ES-I3 (cell line): Measurements from ENCODE around the gene ACSF3.
"Not testable (repeated sequence)": the region's sequence is repeated elsewhere in the genome, so short reads cannot be mapped to it uniquely, and the experiment has no call there.

ENCODE experiments used
- H3K36me3 ChIP-seq: 2 replicates; pipeline ENCODE4 v1.6.1; 2013; ENCODE audit warnings: mild to moderate bottlenecking, low read length, control low read depth, moderate library complexity; ENCODE audit not compliant: insufficient read depth
- H3K4me1 ChIP-seq: 2 replicates; pipeline ENCODE4 v1.6.1; 2013; ENCODE audit warnings: mild to moderate bottlenecking, control low read depth, low read length; ENCODE audit not compliant: insufficient read depth
- H3K9ac ChIP-seq: 2 replicates; pipeline ENCODE4 v1.6.1; 2013; ENCODE audit warnings: low read depth, mild to moderate bottlenecking, low read length, moderate library complexity
- H3K9me3 ChIP-seq: 2 replicates; pipeline ENCODE4 v1.6.1; 2013; ENCODE audit warnings: mild to moderate bottlenecking, low read length, moderate library complexity; ENCODE audit not compliant: control insufficient read depth, insufficient read depth

Gene ACSF3

DNA sequence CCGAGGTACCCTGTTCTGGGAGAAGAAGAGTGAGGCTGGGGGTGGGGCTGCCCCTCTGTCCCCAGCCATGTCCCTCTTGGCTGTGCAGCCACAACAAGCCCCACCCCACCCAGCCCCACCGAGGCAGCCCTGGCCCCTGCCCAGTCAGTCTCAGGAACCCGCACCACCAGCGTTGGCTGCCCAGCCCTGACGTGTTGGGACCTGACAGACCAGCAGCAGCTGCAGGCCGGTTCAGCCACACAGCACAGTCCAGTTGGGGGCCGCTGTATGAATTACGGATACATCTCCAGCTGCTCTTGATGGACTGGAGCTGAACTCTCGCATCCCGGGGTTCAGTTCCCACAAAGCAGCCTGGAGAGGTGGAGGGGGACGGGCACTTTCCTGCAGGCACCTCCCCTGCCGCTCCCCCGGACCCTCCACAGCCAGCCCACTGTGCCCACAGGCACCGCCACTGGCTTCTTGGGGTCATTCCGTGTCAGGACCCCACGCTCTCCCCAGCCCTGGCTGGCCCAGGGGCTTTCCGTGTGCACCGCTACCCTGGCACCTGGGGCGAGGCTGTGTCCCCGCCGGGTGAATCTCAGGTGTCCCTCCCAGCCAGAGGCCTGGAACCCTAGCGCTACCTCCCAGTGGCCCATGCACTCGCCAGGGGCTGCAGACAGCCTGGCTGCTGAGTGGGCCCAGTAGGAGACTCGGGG is 84.9 kb downstream of the ACSF3 start:
- Histone ChIP-seq H3K36me3 (no peaks in the 10 kb centered on the region), H3K4me1 (peaks cover 4% of the 10 kb centered on the region; the same call in 1 of the 2 replicates), H3K9me3 (no peaks in the 10 kb centered on the region), H3K9ac (no peak overlapping the region)

DNA sequence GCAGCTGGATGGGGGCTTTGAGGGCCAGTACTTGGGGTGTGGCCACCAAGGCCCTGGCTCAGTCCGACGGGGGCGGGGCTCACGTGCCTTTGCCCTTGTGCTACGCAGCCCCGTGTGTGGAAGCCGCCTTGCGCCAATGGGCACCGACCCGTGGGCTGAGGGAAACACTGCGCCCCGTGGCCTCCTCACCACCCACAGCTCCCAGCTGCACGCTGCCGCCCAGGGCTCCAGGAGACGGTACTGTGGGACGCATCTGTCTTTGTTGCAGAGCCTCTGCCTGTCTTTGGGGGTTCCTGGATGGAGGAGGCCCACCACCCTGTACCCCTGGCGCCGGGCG is 85.5 kb downstream of the ACSF3 start:
- H3K9ac ChIP-seq: no peak overlapping the region
- no peaks in the 10 kb centered on the region for H3K36me3 ChIP-seq
- no peaks in the 10 kb centered on the region for H3K4me1 ChIP-seq
- H3K9me3 ChIP-seq: no peaks in the 10 kb centered on the region

DNA sequence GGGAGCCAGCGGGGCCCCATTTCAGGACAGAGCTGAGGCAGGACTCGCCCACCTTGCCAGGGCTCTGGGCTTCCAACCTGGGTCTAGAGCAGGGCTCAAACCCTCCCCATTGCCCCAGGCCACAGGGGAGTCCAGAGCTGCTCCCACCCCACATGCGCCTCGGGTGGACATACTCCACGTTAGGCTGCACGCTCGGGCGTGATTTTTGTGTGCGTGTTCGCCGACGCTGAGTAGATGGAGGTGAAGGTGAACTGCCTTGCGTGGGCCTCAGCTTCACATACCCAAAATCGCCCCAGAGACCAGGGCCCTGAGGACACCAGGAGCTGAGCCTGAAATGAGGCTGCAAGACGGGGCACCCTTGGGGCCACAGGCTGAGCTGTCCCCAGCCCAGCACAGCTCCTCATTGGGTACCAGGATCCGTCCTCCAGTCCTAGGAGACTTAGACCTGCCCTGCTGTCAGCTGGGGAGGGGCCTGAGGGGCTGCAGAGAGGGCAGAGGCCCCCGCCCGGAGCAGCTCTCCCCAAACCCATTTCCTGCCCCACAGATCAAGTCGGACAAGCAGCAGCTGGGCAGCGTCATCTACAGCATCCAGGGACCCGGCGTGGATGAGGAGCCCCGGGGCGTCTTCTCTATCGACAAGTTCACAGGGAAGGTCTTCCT is 86.1 kb downstream of the ACSF3 start:
- Histone ChIP-seq H3K4me1 (no peaks in the 10 kb centered on the region), H3K9ac (no peak overlapping the region)

DNA sequence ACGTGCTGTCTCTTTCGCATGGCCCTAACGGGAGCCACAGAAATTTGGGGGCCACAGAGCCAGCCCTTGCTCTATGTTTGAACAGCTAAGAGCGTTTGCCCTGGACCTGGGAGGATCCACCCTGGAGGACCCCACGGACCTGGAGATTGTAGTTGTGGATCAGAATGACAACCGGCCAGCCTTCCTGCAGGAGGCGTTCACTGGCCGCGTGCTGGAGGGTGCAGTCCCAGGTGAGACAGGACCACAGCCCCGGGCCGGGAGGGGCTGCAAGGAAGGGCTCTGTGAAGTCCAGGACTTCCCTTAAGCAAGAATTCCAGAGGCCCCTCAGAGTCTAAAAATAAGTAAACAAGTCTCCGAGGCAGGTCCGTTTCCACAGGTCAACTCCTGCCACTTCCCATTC is 89.8 kb downstream of the ACSF3 start:
- H3K4me1 ChIP-seq: no peaks in the 10 kb centered on the region
- no peaks in the 10 kb centered on the region for H3K36me3 ChIP-seq
- H3K9me3 ChIP-seq: no peaks in the 10 kb centered on the region
- no peak overlapping the region for H3K9ac ChIP-seq

More for the DNA sequence above, 86.1 kb downstream of the ACSF3 start:
- no peaks in the 10 kb centered on the region for H3K9me3 ChIP-seq
- H3K36me3 ChIP-seq: no peaks in the 10 kb centered on the region

DNA sequence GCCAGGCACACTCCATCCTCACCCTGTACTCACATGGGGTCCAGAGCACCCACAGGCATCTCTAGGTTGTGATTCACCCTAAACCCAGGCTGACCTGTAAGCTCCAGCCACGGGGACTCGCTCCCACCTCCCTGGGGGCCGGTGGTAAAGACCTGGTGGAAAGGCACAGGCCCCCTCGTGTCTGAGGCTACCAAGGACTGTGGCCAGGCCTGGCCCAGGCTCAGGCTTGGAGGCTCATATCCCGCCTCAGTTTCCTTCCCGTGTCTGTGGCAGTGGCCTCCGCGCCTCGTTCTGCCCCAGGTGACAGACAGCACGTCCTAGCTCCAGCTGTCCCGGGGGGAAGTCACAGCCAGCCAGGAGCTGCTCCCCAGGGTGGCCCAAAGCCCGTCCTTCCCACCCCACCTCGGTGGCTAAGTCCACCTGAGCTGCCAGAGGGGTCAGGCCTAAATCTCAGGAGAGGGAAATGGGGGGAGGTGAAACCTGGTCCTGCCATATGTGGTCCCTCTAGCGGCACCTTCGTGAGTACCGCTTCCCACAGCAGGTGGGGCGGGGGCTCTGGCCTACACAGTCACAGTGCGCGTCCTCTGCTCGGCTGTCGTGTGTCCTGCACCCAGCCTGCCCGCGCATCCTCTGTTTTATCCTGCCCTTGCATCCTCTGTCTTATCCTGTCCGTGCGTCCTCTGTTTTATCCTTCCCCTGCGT is 90.5 kb downstream of the ACSF3 start:
- Histone ChIP-seq H3K4me1 (no peaks in the 10 kb centered on the region), H3K9ac (no peak overlapping the region), H3K36me3 (no peaks in the 10 kb centered on the region), H3K9me3 (no peaks in the 10 kb centered on the region)

DNA sequence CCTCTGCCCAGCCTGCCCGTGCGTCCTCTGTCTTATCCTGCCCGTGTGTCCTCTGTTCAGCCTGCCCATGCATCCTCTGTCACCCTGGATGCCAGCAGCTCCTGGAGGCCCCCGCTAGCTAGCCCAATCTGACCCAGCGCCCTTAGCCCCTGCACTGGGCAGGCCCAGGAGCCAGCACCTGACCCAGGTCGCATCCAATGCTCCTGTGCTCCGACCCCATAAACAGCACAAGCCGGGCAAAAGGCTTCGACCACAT is 91.0 kb downstream of the ACSF3 start:
- H3K36me3 ChIP-seq: no peaks in the 10 kb centered on the region
- H3K9ac ChIP-seq: no peak overlapping the region
- H3K4me1 ChIP-seq: no peaks in the 10 kb centered on the region
- H3K9me3 ChIP-seq: no peaks in the 10 kb centered on the region

DNA sequence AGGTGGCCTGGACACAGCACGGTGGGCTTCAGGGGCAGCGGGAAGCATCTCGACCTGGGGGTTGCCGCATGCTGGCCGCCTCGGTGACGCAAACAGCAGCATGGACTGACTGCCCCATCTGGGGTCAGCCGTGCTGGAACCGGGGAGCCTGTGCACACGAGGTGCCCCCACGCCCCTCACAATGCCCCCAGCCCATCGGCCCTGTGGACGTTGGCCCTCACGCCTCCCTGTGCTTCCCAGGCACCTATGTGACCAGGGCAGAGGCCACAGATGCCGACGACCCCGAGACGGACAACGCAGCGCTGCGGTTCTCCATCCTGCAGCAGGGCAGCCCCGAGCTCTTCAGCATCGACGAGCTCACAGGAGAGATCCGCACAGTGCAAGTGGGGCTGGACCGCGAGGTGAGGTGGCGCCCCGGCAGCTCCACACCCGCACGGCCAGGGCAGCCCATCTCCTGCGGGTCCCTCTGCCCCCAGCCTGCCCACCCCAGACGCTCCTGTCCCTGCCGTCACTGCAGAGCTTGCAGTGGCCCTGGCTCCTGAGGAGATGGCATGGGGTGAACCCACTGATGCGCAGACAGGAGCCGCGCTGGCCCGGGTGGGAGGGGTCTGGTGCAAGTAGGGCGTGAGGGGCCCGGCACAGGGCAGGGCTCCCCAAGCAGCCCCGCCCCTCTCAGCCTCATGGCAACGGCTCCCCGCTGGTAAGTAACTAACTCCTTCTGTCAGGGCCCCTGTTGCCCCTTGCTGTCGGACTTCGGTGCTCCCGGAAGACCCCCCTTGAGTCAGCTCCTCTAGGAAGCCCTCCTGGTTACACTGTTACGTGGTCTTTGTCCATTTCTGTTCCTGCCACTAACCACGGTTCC is 91.5 kb downstream of the ACSF3 start:
- Histone ChIP-seq H3K4me1 (no peaks in the 10 kb centered on the region), H3K36me3 (no peaks in the 10 kb centered on the region), H3K9ac (no peak overlapping the region), H3K9me3 (no peaks in the 10 kb centered on the region)

DNA sequence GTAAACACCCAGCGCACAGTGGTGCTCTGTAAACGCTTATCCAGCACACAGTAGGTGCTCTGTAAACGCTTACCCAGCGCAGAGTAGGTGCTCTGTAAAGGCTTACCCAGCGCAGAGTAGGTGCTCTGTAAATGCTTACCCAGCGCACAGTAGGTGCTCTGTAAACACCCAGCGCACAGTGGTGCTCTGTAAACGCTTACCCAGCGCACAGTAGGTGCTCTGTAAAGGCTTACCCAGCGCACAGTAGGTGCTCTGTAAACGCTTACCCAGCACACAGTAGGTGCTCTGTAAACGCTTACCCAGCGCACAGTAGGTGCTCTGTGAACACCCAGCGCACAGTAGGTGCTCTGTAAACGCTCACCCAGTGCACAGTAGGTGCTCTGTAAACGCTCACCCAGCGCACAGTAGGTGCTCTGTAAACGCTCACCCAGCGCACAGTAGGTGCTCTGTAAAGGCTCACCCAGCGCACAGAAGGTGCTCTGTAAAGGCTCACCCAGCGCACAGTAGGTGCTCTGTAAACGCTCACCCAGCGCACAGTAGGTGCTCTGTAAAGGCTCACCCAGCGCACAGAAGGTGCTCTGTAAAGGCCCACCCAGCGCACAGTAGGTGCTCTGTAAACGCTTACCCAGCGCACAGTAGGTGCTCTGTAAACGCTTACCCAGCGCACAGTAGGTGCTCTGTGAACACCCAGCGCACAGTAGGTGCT is 92.4 kb downstream of the ACSF3 start:
- H3K36me3 ChIP-seq, H3K4me1 ChIP-seq, H3K9me3 ChIP-seq, H3K9ac ChIP-seq: not testable (repeated sequence)

DNA sequence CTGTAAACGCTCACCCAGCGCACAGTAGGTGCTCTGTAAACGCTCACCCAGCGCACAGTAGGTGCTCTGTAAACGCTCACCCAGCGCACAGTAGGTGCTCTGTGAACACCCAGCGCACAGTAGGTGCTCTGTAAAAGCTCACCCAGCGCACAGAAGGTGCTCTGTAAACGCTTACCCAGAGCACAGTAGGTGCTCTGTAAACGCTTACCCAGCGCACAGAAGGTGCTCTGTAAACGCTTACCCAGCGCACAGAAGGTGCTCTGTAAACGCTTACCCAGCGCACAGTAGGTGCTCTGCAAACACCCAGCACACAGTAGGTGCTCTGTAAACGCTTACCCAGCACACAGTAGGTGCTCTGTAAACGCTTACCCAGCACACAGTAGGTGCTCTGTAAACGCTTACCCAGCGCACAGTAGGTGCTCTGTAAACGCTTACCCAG is 93.0 kb downstream of the ACSF3 start:
- not testable (repeated sequence) for H3K9ac ChIP-seq, H3K9me3 ChIP-seq, H3K36me3 ChIP-seq, H3K4me1 ChIP-seq

DNA sequence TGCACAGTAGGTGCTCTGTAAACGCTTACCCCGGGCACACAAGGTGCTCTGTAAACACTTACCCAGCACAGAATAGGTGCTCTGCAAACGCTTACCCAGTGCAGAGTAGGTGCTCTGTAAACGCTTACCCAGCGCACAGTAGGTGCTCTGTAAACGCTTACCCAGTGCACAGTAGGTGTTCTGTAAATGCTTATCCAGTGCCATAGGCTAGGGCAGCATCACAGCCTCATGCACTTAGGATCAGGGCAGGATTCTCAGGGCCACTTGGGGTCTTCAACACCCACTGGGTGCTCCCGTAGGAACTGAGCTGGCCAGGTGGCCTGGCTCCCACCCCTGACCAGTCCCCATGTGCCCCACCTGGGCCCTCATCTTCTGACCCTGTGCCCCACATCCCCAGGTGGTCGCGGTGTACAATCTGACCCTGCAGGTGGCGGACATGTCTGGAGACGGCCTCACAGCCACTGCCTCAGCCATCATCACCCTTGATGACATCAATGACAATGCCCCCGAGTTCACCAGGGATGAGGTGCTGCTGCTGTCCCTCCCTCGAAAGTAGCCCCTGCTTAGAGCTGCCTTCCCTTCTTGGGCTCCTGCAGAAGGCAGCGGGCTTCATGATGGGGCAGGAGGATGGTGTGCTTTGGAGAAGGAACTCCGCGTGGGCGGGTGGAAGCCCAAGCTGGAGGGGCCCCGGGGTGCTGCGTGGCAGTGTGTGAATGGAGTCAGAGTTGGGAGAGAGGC is 93.5 kb downstream of the ACSF3 start:
- no peaks in the 10 kb centered on the region for H3K9me3 ChIP-seq
- no peaks in the 10 kb centered on the region for H3K4me1 ChIP-seq
- H3K36me3 ChIP-seq: no peaks in the 10 kb centered on the region
- no peak overlapping the region for H3K9ac ChIP-seq

DNA sequence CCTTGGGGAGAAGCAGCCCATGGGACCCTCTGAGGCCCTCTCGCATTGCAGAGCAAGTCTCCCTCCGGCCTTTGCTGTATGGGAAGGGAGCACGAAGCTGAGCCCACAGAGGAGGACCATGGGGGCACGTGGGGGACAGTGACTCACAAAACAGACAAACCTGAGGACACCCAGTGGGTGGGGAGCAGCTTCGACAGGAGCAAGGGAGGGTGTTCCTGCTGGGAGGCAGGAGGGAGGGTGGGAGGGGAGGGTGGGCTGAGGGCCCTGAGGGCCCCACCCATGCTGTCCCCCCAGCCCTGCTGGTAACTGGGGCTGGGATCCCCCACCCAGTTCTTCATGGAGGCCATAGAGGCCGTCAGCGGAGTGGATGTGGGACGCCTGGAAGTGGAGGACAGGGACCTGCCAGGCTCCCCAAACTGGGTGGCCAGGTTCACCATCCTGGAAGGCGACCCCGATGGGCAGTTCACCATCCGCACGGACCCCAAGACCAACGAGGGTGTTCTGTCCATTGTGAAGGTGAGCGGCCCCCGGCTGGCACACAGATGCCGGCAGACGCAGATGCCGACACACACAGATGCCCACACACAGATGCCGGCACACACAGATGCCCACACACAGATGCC is 94.2 kb downstream of the ACSF3 start:
- no peaks in the 10 kb centered on the region for H3K4me1 ChIP-seq
- no peak overlapping the region for H3K9ac ChIP-seq
- no peaks in the 10 kb centered on the region for H3K9me3 ChIP-seq
- no peaks in the 10 kb centered on the region for H3K36me3 ChIP-seq

DNA sequence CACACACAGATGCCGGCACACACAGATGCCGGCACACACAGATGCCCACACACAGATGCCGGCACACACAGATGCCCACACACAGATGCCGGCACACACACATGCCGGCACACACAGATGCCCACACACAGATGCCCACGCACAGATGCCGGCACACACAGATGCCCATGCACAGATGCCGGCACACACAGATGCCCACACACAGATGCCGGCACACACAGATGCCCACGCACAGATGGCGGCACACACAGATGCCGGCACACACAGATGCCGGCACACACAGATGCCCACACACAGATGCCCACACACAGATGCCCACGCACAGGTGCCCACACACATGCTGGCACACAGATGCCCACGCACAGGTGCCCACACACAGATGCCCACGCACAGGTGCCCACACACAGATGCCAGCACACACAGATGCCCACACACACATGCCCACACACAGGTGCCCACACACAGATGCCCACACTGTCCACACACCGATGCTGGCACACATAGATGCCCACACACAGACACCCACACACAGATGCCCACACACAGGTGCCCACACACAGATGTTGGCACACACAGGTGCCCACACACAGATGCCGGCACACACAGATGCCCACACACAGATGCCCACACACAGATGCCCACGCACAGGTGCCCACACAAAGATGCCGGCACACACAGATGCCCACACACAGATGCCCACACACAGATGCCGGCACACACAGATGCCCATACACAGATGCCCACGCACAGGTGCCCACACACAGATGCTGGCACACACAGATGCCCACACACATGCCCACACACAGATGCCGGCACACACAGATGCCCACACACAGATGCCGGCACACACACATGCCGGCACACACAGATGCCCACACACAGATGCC is 95.1 kb downstream of the ACSF3 start:
- H3K9ac ChIP-seq, H3K9me3 ChIP-seq, H3K4me1 ChIP-seq, H3K36me3 ChIP-seq: not testable (repeated sequence)
